Glomerular visceral epithelial cell (primary cell): Measurements from ENCODE around the gene RRM1.
"Not testable (repeated sequence)": the region's sequence is repeated elsewhere in the genome, so short reads cannot be mapped to it uniquely, and the experiment has no call there.

ENCODE experiments used
- DNase-seq: peaks from one replicate; pipeline ENCODE4 v3.0.0-alpha.2; 2016; ENCODE audit errors: extremely low spot score

The RRM1 gene

GRCh38 chr11:4094348-4095291 lies at the start of gene RRM1:
Gene RRM1 (plus strand): TSS chr11:4094799. CDS start chr11:4095013, 214 bp downstream.
- peak; percentile 96 for DNase-seq

GRCh38 chr11:4044976-4045646 lies 49.5 kb upstream of the RRM1 start:
- DNase-seq = no peak

- DNase-seq = no peak
Measured at GRCh38 chr11:4048340-4048739, 46.3 kb upstream of the RRM1 start.

GRCh38 chr11:4049006-4049405 lies 45.6 kb upstream of the RRM1 start:
- DNase-seq = no peak

- no peak for DNase-seq
Measured at GRCh38 chr11:4050138-4050537, 44.5 kb upstream of the RRM1 start.

- DNase-seq = not testable (repeated sequence)
Measured at GRCh38 chr11:4053200-4053599, 41.4 kb upstream of the RRM1 start.

GRCh38 chr11:4054643-4055042 lies 40.0 kb upstream of the RRM1 start:
- DNase-seq = no peak

- no peak for DNase-seq
Measured at GRCh38 chr11:4059424-4059823, 35.2 kb upstream of the RRM1 start.

GRCh38 chr11:4060182-4060923 lies 34.2 kb upstream of the RRM1 start:
- DNase-seq = no peak

- no peak for DNase-seq
Measured at GRCh38 chr11:4061700-4062099, 32.9 kb upstream of the RRM1 start.

GRCh38 chr11:4063348-4063747 lies 31.3 kb upstream of the RRM1 start:
- DNase-seq = no peak

GRCh38 chr11:4064278-4064955 lies 30.2 kb upstream of the RRM1 start:
- no peak for DNase-seq

- DNase-seq = no peak
Measured at GRCh38 chr11:4065086-4065485, 29.5 kb upstream of the RRM1 start.

- DNase-seq = no peak
Measured at GRCh38 chr11:4065601-4066377, 28.8 kb upstream of the RRM1 start.

GRCh38 chr11:4066910-4067309 lies 27.7 kb upstream of the RRM1 start:
- no peak for DNase-seq

- no peak for DNase-seq
Measured at GRCh38 chr11:4068962-4069361, 25.6 kb upstream of the RRM1 start.

- no peak for DNase-seq
Measured at GRCh38 chr11:4071325-4071724, 23.3 kb upstream of the RRM1 start.

GRCh38 chr11:4071914-4072313 lies 22.7 kb upstream of the RRM1 start:
- DNase-seq = no peak

- peak; percentile 72 for DNase-seq
Measured at GRCh38 chr11:4072668-4073285, 21.8 kb upstream of the RRM1 start.

- DNase-seq = no peak
Measured at GRCh38 chr11:4074266-4074665, 20.3 kb upstream of the RRM1 start.

- DNase-seq = no peak
Measured at GRCh38 chr11:4076774-4077173, 17.8 kb upstream of the RRM1 start.
